Measurements from ENCODE around the gene NFIB.

Gene NFIB

DNA sequence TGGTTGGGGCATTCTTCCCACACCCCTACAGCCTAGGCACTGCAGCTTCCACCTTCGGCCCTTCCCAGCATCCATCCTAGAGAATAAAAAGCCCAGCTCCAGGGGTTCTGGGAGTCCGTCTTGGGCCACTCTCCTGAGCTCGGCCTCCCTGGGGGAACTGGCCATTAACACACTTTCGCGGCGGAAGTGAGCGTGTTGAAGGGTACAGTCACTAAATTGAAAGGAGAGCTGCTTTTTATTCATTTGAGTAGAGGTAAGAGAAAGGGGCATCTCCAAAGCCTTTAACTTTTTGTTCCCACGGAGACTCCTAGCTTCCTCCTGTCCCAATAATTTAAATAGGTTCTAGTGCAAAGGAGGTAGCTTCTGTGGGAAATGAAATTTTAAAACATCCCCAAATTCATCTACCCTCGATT, 31.0 kb upstream of the NFIB start:
- DNase-seq (ENCODE audit: low read depth), result no peak

DNA sequence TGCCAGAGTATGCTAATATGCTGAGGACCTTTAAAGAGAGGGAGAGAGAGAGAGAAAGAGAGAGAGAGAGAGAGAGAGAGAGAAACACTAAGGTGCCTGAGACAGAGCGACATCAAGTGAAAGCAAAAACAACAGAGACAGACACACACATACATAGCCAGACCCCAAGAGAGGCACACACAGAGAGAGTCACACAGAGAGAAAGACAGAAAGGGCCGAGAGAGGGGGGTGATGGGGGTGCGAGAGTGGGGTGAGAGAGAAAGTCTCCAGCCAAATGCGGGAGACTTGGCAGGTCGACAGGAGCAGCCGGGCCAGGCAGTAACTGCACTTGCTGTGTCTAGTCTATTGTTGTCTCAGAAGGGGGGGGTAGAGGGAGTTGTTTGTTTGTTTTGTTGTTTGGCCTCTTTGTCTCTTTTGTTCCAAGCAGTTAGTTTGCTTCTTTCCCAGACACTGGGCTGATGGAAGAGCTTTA, 30.1 kb upstream of the NFIB start:
- no peak for DNase-seq (ENCODE audit: low read depth)

DNA sequence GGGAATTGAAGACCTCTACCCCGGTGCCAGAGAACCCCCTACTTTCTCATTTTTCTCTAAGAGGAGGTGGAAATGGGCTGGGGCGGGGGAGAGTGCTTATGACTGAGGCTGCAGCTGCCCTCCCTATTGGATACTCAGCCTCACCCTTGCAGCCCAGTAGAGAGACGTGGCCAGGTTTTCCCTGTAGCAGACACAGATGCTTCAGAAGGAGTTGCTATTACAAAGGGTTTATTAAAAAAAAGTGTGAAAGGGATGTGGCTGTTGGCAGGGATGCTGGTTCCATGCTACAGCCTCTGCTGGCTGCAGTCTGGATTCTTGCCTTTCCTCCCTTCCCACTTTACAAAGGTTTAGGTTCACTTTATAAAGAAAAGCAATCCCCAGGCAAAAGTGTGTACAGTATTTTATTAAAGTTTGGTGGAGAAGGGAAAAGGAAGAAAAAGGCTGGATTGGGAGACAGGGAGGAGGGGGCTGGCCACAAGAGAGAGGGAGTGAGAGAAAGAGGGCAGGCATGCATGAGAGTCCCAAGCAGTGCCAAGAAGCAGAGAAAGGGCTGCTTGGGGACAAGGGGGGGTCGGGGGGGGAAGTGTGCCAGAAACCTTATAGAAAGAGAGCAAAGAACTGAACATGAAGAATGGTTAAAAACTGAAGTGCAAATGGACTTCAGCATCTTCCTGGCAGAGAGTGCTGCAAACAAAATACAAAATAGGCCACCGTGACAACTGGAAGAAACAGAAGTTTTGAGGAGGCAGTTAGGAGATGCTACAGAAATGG, 29.5 kb upstream of the NFIB start:
- no peak for DNase-seq (ENCODE audit: low read depth)

DNA sequence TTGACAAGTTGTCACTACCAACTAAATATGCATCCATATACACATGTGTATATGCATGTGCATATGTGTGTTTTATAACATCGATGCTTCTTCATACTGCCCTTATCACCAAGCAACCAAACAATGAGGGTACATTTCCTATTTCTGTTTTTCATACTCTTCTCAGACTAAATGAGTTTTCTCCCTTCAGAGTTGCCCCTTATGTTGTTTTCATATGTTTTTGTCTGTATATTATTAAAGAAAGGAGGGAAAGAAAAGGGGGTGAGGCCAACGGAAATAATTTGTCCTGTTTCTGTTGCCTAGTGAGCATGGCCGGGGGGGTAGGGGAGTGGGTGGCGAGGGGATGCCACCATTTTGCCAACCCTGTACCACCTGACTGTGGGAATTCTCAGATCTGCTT, 28.8 kb upstream of the NFIB start:
- DNase-seq (ENCODE audit: low read depth), result no peak

DNA sequence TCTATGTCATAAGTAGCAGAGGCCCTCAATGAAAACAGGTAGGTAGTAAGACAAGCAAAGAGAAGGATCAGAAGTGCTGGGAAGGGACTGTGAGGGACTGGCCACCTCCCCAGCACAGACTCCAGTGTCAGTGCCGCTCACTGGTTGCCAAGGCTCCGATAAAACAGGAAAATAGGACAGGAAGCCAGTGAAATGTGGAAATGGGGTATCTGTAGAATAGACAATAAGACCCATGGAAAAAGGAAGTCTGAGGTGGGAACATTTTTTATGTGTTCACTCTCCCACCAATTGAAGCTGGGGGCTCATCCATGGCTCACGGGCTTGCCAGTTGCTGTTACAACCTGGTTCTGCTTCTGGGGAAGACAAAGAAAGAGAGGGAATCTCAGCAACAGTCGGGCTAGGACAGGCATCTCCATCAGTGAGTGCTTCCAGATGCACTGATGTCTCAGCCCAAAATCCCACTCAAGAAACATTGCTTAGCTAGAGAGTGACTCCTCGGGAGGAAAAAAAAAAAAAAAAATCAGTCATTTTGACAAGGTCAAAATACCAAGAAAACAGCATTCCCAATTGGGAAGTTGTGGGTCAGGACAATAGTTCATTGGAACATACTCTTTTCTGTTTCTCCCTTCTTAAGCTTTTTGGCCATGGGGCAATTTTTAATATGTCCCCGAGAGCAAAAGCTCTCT, 27.6 kb upstream of the NFIB start:
- DNase-seq (ENCODE audit: low read depth), result no peak

DNA sequence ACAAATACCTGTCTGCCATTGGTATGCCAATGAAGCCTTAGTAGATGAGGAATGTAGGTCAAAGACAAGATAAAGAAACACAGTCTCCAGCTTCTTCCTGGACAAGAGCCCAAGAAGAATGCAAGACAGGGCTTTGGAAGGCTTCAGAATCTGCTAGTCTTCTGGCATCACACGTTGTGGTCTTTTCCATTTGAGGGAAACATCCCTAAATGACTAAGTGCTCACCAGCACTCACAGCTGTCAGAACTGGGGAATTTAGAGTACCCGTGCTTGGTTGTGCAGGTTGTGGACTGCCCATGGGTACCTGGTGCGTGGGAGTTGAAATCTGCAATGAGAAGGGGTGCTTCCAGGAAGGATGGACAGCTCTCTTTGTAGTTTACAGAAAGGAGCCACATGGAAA, 27.1 kb upstream of the NFIB start:
- DNase-seq (ENCODE audit: low read depth), result no peak

DNA sequence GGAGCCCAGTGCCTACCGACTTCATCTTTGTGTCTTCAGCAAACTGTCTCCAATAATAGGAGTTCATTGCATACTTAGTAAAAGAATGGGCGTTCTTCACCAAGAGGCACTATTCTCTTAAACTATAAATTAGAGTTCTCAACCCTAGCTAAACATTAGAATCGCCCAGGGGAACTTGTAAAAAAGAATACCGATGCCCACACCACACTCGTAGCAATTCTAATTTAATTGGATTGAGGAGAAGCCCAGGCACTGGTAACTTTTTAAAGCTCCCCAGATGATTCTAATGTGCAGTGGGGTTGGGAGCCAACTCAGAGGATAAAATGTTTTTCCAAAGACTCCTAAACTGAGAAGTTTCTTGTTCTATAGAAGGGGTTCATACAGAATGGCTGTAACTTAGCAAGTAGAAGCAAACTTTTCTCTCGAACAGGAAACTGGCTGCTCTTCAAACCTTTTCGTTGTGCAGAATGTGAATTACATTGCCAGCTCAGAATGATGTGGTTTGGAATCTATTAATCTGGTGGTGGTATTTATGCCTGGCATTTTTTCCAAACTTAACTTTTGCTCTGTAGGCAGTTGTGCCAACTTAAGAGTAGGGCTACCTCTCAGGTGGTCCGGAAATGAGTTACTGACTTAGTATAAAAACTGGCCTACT, 26.4 kb upstream of the NFIB start:
- DNase-seq (ENCODE audit: low read depth), result no peak

DNA sequence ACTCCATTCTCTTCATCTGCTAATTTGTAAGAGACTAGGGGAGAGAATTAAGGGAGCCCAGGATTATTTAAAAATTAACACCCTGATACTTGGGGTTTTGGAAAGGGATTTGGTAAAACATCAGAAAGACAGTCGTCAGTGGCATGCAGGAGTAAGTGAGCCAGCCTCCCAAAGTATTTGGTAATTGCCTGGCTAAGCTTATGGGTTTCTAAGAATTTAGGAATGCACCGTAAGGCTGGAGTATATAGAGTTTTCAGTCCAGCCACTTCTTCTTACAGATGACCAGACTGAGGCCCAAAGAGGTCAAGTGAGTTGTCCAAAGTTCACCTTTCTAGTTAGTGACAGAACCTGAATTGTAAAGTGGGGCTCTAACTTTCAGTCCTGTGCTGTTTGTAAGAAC, 25.8 kb upstream of the NFIB start:
- DNase-seq (ENCODE audit: low read depth), result no peak

DNA sequence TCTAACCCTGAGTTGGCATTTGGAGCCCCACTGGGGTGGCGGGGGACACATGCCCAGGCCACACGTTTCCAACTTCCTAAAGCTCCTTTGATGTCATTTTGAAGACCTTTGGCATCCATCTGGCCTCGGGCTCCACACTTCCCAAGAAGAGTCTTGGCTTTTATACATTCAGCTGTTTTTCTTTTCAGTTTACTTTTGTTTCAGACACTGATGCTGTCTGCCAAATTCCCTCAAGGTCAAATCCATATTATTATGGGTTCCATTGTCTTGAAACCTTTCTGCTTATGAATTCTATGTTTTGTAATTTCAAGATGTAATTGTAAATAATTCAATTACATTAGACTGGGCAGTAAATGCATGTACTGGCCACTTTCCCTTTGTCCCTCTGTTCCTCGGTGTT, 23.7 kb upstream of the NFIB start:
- DNase-seq (ENCODE audit: low read depth), result no peak

DNA sequence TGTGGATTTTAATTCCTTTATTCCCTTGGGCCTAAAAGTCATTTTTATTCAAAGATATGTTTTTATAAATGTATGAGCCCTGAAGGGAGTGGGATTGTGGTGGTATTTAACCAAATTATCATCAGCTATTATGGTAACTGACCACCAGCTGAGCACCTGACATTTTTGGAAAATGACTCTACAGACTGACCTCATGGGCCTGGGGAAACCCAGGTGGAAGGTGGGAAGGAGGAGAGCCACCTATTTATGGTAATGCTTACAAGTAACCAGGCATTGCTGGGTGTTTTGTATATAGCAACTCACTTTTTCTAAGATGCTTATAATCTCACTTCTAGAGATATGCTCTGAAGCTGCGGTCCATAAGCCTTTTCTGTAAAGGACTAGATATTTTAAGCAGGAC, 22.3 kb upstream of the NFIB start:
- no peak for DNase-seq (ENCODE audit: low read depth)

DNA sequence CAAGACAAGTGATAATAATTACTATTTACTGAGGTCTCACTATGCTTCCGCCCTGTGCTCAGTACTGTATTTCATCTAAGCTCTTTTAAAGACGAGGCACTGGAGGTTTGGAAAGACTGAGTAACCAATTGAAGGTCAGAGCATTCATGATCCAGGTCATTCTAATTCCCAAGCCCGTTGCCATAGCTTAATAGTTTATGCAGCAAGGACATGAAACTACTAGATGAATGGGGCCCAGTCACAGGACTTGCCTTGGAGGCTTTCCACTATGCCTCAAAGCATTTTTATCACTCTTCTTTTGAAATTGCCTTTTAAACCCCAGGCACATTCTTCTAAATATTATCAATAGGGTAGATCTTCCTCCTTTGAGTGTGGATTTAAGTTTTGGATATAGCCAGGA, 17.2 kb upstream of the NFIB start:
- no peak for DNase-seq (ENCODE audit: low read depth)

DNA sequence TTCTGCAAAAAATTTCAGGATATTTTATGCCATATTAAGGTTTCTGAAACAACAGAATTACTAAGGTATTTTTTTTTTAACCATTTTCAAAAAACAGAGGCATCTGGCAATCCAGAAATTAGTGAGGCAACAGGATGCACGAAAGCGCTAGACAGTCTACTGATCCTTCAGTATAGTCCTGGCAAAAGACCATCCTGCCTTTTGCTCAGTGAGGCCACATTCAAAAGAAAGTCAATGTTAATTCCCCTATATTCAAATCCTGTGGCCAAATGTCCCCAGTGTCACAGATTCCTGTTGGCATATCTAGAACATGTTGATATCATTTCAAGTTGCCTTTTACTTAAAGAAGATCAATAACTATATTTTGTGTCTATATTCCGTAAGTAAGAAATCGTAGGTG, 13.1 kb upstream of the NFIB start:
- DNase-seq (ENCODE audit: low read depth), result no peak

DNA sequence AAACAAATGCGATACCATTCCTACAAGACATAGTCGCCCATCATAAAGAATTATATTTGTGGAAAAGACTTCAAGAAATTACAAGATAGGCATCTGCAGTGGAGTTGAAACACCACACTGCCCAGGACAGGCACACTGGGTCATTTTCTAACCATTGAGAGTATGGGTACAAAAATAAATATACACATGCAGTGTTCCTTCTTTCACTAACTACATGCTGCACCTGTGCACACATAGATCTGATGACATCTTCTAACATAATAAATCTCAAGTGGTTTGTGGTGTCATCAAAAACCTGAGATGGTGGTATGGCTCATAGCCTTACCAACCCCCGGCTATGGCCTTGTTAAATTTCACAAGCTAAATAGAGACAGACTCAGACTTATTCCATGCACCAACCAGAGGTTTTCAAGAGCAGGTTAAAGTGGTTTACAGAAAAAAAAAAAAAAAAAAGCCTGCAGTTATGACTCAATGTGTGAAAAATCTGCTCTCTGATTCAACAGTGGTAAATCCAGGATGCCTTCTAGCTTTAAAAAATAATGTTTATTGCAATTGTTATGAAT, 12.4 kb upstream of the NFIB start:
- DNase-seq (ENCODE audit: low read depth), result no peak

DNA sequence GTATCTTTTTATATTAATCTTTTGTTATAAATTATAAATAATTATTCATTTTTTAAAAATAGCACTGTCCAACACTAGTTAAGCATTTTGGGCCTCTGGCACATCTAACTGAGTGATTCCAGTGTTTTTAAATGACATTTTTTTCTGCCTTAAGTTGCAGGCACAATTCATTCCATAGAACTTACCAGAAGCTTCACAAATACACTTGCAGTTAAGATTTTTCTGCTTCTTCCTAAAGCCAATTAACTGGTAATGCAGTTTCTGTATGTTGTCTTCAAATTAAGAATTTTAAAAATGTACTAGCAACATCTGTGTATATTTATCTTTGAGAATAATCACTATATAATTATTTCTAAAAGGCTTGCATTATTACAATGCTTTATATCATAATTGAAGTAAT, 11.2 kb upstream of the NFIB start:
- DNase-seq (ENCODE audit: low read depth), result no peak

DNA sequence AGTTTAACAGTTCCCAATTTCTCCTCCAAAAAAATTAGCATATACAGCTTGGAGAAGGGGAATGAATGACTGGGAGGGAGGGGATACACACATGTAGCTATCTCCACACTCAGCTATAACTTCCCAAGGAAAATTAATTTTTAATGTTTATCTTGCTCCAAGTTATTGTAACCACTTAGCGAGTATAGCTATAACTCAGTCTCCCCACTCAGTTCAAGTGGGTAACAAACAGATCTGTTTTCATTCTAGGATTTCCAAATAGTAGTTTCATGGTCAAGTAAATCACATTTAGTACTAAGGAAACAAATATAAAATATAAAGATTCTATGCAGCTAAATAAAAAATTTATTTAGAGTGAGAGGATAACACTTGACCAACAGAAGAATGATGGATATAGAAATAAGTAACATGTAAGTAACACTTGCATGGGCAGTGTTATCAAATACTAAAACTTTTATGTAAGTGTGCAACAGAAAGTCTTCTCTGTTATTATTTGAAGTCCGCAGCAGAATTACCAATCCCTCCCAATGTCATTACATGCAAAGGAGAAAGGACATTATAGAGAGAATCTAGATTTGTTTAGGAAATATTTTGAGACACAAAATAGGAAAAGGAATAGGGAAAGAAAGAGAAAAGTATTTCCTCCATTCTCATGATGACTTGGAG, 10.2 kb upstream of the NFIB start:
- no peak for DNase-seq (ENCODE audit: low read depth)

DNA sequence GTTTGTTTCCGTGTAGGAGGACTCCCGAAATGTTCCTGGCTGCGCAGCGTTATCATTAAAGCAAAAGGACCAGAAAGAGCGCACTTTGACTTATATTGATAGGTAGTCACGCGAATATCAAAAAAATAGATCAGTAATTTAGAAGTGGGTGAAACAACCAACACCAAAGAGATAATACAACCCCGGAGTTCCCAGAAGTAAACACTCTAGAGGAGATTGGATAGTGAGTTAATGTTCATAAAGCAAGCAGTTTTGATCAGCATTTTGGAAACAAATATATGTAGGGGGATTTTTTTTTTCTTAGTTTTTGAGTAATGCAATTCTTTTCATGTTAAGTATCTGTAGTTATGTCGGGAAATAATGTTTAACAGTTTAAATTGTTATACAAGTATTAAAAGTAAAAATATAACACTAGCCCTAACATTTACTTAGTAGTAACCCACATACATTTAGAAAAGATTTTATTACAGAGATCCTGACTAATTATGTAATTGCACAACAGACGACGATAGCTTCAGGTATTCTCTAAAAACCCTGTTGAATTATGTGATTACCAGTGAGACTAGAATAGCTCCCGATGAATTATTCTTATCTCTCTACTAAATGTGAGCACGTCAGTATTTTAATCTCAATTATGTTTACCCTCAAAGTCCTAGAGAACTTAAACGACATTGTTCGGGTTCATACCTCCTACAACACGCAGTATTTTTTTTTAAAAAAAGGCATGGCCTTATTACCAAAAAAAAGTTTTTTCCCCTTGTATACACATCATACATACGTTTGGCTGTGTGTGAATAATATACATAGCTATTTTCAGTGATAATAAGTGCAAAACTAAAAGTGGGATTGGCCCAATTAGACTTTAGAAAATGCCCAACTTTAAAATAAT, 9.4 kb upstream of the NFIB start:
- DNase-seq (ENCODE audit: low read depth), result no peak

DNA sequence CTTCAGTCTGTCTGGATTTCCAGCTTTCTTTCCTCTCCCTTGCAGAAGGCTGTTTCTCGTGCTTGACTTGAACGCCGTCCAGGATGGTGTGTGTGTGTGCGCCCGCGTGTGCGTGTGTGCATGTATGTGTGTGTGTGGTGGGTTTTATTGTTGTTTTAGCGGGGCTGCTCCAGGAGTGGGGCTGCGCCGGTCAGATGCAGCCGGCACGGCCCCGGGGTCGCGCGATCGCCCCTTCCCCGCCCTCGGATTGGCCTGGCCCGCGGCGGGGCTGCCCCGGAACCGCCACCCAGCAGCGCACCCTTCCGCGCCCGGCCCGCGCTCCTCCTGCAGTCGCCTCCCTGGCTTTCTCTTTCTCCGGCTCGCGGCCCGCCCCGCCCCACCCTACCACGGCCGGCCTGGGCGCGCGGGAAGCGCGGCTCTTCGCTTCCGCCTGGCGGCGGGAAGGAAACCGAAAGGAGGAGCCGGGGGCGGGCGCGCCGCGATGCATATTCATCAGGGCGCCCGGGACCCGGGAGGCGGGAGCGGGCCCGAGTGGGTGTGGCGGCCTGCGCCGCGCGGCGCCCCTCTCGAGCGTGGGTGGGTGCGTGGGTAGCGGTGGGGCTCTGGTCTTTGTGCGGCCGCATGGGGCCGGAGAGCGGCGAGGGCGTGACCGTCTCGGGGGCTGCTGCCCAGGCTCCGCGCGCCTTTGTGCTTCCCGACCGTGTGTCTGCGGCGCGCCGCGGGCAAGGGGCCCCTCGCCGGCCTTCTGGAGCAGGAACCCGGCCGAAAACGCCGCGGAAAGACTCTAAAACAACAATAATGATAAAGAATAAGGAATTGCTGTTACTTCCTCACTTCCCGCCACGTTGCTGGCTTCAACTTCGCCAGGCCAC, 8.5 kb upstream of the NFIB start:
- peak; percentile 59 for DNase-seq (ENCODE audit: low read depth)

DNA sequence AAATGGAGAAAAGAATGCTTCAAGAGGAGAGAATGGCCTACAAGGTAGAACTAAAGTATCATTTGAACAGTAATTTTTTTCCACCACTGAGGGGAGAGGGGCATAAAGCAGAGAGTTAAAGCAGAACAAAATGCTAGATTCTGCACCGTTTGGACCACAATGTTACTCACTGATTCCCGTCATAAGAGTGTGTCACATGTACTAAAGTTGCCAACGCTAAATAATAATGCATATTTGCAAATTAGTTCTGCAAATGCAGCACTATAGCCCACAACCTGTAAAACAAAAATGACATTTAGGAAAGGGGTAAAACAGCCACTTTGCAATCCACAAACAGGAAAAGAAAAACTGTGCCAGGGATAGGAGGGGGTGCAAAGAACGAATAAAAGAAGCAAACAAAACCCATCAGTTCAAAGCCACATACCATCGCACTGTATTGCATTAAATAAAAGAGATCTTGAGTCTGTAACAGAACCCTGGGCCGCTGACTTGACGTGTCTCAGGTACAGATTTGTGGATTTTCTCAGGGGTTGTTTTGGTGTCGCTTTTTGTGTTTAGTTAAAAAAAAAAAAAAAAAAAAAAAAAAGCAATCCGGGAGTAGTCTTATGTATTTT, 7.7 kb upstream of the NFIB start:
- no peak for DNase-seq (ENCODE audit: low read depth)

DNA sequence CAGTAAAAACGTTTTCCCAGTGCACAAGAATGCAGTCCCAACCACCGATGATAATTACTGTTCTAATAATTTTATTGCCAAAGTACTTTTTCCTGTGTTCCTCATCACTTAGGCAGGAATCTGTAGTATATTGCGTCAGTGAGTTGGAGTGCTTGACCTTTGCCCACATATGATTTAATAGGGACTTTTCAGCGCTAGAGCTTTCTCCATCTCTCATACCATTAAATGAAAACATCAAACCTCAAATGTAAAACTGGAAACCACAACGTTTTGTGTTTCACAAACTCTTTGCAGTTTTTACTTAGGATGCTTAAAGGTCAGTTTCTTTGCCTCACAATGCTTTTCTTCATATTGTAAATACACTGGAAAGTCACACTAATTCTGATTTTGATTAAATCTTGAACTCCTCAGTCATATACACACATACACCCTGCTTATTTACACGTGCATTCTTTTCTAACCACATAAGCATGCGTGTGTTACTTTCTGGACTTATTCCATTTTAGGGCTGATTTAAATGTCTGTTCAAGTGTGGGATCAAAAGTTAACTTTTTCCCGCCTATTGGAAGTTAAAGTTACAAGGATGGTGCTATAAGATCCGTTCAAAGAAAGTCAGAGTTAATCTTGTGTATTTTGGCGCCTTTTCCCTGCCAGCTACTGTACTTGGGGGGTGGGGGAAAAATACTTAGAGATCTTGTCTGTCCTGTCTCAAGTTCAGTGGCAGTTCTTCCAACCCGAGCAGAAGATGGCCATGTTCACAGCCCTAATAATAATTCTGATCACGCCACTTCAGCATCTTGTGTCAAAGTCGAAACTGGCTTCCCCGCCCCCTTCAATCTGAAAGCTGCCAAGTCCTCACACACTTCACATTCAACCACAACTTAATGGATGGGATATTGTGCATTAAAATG, 6.6 kb upstream of the NFIB start:
- DNase-seq (ENCODE audit: low read depth), result no peak
